HG03103 (cell line): ENCODE measurements around the gene BASP1.
A peak's percentile ranks its signal among the peaks of the same experiment; 100 is the strongest.
"Not testable (repeated sequence)": the region's sequence is repeated elsewhere in the genome, so short reads cannot be mapped to it uniquely, and the experiment has no call there.

Experiments used
- ATAC-seq: cut with Tn5 transposase; IDR thresholded peaks from one replicate; pipeline ENCODE4 v1.9.1; 2021; ENCODE audit warnings: low read depth; ENCODE audit not compliant: unreplicated experiment

BASP1 gene

GRCh38 chr5:17249029-17249634 is 31.7 kb downstream of the BASP1 start:
- ATAC-seq, result no peak

GRCh38 chr5:17249841-17250240 is 32.4 kb downstream of the BASP1 start:
- not testable (repeated sequence) for ATAC-seq

GRCh38 chr5:17252543-17252942 is 35.1 kb downstream of the BASP1 start:
- ATAC-seq, result no peak

- ATAC-seq, result peak; percentile 73
These were observed 38.1 kb downstream of the BASP1 start for GRCh38 chr5:17255471-17256021.

DNA sequence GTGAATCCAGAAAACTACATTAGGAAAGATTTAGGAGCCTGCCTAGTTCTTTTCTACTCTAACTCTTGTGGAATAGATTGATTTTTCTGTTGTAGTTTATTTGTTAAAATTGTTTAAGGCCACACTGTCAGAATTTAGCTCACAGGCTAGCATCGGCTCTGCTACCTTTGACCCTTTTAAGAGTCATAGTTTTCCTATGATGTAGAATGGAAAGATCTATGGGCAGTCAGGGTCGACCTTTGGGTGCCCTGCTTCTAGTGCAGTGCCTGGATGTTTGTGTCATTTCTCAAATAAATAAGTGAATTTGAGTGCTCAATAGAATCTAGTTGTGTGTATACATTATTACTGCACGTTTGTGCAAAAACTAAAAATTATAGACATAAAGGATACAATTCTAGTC is 38.7 kb downstream of the BASP1 start:
- no peak for ATAC-seq

- ATAC-seq, result no peak
These were observed 39.4 kb downstream of the BASP1 start for GRCh38 chr5:17256839-17257238.

DNA sequence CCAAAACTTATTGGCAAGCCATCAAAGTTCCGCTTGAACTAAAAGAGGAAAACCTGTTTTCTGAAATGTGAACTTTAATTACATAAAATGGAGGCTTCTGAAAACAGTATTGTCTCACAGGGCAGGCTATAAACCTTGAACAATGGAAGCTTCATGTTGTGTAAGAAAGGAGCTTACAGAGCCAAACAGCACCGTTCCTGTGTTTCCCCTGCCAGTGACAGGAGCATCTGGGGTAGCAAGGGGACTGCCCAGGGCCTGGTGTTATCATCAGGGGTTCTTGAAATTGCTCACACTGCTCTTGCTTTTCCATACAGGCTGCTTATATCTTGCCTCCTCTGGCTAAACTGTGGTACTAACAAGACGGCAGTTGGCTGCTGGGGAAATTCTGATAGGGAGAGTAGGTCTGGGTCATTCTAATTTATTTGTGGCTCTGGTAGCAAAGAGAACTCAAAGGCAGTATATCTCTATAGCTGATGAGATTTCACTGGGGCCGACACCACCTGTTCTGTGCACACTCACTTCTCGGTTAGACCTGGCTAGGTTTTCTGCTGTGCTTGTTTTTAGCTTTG is 40.4 kb downstream of the BASP1 start:
- peak; percentile 56 for ATAC-seq

DNA sequence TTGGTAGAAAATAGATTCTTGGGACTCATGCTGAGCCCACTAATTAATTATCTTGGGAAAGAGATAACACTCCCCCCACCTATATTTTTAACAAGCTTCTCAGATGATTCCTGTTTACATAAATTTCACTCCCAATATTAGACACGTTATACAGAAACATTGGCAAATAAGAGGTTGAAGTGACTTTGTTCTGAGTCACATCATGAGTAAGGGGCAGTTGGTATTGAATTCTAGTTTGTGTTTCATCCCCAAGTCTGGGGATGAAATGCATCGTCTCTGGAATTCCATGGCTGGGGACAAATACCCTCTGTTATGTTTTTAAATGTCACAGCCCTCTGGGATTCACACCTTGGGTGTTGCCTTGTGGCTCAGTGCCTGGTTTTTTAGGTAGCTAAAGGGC is 41.0 kb downstream of the BASP1 start:
- no peak for ATAC-seq

GRCh38 chr5:17259012-17259411 is 41.6 kb downstream of the BASP1 start:
- ATAC-seq, result not testable (repeated sequence)

DNA sequence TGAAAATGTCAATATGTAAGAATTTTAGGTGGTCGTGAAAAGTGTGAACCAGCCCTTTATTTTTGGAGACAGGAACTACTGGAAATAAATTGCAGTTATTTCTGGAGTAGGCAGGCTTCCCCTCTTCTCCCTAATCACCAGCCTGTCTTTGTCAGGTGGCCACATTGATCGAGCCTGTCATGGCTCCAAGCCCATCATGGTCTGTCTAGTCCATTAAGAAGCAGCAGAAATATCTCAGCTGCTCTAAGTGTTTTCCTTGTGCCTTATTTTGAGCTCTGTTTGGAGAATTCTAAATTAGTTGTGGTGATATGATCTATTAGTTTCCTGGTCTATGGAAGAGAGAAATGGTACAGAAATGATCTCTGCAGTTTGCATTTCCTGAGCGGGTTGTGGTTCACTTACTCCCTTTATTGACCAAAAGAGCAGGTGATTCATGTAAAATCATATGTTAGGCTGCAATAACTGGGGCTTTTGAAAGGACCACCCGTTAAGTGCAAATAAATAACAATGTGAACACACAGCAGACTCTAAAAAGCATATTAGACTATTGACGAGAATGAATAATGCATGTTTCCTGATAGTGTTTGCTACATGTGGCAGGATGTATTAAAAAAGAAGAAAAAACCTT is 42.3 kb downstream of the BASP1 start:
- ATAC-seq, result no peak

DNA sequence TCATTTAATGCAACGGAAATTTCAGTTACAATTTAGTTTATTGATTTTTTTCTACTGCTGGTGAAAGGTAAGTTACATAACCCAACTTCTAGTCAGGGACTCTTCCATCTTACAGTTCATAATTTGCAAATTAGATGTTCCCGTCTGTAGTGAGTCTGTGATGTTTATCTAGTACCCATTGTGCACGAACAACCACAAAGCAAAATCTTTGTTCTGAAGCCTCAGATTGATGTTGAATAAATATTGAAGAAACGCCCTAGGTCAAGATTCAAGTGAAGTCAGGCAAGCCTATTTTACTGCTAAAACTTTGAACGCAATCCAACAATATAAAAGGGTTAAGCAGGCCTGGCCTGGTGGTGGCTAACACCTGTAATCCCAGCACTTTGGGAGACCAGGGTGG is 43.1 kb downstream of the BASP1 start:
- ATAC-seq, result no peak

DNA sequence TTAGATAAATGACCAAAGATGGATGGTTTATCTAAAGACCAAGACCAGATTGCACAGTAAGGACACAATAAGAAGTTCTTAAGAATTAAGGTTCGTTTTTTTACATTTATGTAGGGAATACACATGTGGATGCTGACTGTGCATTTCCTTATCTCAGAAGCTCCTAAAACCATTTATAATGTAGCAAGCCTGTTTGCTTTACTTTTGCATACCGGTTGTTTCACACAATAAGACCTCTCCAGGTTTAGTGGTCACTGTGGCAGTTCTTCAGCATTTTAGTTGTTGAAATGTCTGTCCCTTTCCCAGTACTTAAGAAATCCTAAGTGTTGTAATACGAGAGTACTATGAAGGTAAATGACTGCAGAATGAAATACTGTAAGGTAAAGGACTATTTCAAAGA is 43.6 kb downstream of the BASP1 start:
- ATAC-seq, result no peak

DNA sequence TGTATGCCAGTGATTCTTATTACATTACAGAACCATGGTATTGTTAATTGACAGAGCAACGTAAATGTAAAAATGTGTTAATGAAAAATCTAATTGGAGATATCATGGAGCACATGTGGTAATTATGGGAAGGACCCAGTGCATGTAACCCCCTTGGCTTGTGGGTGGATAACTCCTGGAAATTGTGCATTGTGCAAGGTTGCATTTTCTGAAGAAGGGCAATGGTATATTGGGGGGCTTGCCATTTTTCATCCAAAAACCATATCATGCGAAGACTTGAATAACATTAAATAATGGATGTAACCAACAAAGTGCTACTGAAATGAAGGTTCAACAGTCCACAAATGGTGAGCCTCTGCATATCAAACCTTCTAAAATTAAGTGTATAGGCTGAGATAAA is 47.6 kb downstream of the BASP1 start:
- ATAC-seq, result no peak

DNA sequence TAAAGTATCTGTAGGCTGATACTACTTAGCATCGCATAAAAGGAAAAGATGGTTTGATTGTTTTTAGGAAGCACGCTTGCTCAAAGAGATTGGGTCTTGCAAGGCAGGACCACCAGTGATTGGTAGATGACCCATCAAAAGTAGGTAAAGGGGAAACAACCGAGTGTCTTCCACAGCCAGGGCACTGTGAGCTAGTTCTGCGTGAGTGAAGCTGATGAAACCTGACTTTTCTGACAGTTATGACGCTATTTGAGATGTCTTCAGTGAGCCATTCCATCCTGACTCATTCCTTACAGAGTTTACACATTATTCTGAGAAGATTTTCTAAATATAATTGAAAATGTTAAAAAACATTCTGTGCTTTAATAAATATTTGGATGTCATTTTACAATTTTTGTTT is 49.7 kb downstream of the BASP1 start:
- peak; percentile 55 for ATAC-seq

- peak; percentile 69 for ATAC-seq
These were observed 51.8 kb downstream of the BASP1 start for GRCh38 chr5:17269201-17269600.

DNA sequence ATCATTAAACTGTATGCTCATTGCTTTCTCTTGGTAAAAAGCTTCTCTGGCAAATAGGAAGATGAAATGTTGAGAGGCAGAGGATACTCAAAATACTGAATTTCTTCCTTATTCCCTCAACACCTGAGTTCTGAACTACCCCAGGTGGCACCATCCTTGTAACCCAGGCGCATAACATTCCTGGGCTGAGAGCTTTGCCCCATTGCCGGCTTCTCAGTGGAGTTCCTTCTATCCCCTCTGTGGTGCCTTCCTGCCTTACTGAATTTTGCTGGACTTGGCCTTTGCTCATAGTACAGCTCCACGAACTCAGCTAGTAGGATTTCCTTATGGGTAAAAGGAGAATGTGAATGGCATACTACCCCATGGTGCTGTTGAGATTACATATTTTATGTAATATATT is 54.7 kb downstream of the BASP1 start:
- ATAC-seq, result no peak

DNA sequence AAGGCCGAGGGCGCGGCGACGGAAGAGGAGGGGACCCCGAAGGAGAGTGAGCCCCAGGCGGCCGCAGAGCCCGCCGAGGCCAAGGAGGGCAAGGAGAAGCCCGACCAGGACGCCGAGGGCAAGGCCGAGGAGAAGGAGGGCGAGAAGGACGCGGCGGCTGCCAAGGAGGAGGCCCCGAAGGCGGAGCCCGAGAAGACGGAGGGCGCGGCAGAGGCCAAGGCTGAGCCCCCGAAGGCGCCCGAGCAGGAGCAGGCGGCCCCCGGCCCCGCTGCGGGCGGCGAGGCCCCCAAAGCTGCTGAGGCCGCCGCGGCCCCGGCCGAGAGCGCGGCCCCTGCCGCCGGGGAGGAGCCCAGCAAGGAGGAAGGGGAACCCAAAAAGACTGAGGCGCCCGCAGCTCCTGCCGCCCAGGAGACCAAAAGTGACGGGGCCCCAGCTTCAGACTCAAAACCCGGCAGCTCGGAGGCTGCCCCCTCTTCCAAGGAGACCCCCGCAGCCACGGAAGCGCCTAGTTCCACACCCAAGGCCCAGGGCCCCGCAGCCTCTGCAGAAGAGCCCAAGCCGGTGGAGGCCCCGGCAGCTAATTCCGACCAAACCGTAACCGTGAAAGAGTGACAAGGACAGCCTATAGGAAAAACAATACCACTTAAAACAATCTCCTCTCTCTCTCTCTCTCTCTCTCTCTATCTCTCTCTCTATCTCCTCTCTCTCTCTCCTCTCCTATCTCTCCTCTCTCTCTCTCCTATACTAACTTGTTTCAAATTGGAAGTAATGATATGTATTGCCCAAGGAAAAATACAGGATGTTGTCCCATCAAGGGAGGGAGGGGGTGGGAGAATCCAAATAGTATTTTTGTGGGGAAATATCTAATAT is 58.1 kb downstream of the BASP1 start:
- ATAC-seq, result no peak

DNA sequence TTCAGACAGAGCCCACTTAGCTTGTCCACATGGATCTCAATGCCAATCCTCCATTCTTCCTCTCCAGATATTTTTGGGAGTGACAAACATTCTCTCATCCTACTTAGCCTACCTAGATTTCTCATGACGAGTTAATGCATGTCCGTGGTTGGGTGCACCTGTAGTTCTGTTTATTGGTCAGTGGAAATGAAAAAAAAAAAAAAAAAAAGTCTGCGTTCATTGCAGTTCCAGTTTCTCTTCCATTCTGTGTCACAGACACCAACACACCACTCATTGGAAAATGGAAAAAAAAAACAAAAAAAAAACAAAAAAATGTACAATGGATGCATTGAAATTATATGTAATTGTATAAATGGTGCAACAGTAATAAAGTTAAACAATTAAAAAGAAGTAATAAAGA is 59.0 kb downstream of the BASP1 start:
- ATAC-seq, result peak; percentile 55

GRCh38 chr5:17277907-17278306 is 60.5 kb downstream of the BASP1 start:
- ATAC-seq, result no peak

DNA sequence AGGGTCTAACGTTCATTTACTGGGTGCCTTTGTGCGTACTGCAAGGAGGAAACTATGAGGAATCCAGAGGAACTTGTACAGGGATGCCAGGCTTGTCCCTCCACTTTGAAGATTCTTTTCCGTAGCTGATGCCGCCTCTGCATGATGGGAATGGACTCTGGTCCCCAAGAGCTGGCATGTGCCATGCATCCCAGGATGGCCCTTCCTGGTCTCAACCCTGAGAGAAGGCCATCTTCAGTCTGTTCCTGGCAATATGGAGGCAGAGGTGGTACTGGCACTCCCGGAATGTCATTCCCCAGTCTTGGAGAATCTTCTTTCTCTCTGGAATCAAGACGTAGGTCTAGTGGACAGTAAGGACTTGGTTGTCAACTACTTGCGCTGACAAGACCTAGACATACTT is 61.5 kb downstream of the BASP1 start:
- no peak for ATAC-seq

DNA sequence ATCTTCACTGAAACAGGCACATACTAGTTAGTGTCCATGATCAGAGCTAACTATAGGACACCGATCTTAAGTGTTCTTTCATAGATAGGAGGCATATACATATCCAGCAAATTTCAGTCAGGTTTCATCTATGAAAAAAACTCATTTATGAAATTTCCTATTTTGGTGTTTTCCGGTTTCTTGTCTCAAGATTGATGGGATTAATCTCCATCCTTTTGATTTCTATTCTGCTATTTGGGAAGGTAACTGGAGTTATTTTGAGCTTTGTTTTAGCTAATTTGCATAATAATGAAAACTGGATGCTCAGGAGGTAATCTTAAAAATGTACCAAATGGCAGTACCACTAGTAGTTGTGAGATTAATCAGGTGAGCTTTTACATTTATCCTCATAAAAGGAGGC is 62.1 kb downstream of the BASP1 start:
- ATAC-seq, result no peak
